PFSK-1 (cell line): ENCODE results near the gene EEF1AKMT3.

Experiments
- FOXP2 ChIP-seq: optimal IDR thresholded peaks from 2 replicates; pipeline ENCODE3; 2011; ENCODE audit warnings: borderline replicate concordance, control low read depth, inconsistent platforms; ENCODE audit not compliant: insufficient read depth; ENCODE audit errors: extremely low read length, extremely low read depth
- POLR2AphosphoS5 ChIP-seq: IDR thresholded peaks from 2 replicates; pipeline ENCODE4 v1.6.1; 2012; ENCODE audit warnings: low read depth, mild to moderate bottlenecking, control low read depth, low read length, moderate library complexity
- SIN3A ChIP-seq: IDR thresholded peaks from 2 replicates; pipeline ENCODE4 v1.6.1; 2012; ENCODE audit warnings: mild to moderate bottlenecking, low read length, moderate library complexity, borderline replicate concordance; ENCODE audit not compliant: insufficient read depth
- TAF1 ChIP-seq: IDR thresholded peaks from 2 replicates; pipeline ENCODE4 v1.6.1; 2012; ENCODE audit warnings: low read length, control low read depth, borderline replicate concordance; ENCODE audit not compliant: insufficient read depth
- TF ChIP-seq, protein P1 (sequence below), 2 experiments: IDR thresholded peaks; 2 replicates each; pipeline versions ENCODE4 v1.6.1 to v1.8.0; 2011 to 2012; ENCODE audit warnings: low read depth in 2 of 2, low read length in 2 of 2, control low read depth in 1 of 2, inconsistent platforms in 1 of 2, mild to moderate bottlenecking in 1 of 2, moderate library complexity in 1 of 2; ENCODE audit not compliant: insufficient read depth in 1 of 2

Gene EEF1AKMT3

DNA sequence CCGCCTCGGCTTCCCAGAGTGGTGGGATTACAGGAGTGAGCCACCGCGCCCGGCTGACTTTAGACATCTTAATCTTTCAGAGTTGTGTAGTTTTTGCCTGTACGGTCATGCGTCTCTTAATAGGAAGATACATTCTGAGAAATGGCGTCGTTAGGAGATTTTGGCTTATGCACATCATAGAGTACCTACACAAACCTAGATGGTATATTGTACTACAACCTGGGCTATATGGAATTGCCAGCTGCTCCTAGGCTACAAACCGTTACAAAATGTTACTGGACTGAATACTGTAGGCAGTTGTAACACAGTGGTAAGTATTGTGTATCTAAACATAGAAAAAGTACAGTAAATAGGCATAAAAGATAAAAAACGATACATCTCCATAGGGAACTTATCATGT, 11.4 kb downstream of the EEF1AKMT3 start:
- TF ChIP-seq, protein P1, sequence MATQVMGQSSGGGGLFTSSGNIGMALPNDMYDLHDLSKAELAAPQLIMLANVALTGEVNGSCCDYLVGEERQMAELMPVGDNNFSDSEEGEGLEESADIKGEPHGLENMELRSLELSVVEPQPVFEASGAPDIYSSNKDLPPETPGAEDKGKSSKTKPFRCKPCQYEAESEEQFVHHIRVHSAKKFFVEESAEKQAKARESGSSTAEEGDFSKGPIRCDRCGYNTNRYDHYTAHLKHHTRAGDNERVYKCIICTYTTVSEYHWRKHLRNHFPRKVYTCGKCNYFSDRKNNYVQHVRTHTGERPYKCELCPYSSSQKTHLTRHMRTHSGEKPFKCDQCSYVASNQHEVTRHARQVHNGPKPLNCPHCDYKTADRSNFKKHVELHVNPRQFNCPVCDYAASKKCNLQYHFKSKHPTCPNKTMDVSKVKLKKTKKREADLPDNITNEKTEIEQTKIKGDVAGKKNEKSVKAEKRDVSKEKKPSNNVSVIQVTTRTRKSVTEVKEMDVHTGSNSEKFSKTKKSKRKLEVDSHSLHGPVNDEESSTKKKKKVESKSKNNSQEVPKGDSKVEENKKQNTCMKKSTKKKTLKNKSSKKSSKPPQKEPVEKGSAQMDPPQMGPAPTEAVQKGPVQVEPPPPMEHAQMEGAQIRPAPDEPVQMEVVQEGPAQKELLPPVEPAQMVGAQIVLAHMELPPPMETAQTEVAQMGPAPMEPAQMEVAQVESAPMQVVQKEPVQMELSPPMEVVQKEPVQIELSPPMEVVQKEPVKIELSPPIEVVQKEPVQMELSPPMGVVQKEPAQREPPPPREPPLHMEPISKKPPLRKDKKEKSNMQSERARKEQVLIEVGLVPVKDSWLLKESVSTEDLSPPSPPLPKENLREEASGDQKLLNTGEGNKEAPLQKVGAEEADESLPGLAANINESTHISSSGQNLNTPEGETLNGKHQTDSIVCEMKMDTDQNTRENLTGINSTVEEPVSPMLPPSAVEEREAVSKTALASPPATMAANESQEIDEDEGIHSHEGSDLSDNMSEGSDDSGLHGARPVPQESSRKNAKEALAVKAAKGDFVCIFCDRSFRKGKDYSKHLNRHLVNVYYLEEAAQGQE (IDR thresholded peaks at IDR 0.05; ENCODE audit: insufficient read depth in 1 of 2, low read depth in 2 of 2, low read length in 2 of 2): no peak
- no peak for TF ChIP-seq FOXP2
- no peak for TF ChIP-seq TAF1
- TF ChIP-seq SIN3A: no peak
- no peak for TF ChIP-seq POLR2AphosphoS5

- no peak for TF ChIP-seq POLR2AphosphoS5
- TF ChIP-seq TAF1: no peak
- TF ChIP-seq, protein P1 (IDR thresholded peaks at IDR 0.05; ENCODE audit: insufficient read depth in 1 of 2, low read depth in 2 of 2, low read length in 2 of 2): no peak
- no peak for TF ChIP-seq FOXP2
- no peak for TF ChIP-seq SIN3A
Observed at GRCh38 chr12:57793920-57794319, 21.5 kb downstream of the EEF1AKMT3 start.

- no peak for TF ChIP-seq SIN3A
- TF ChIP-seq POLR2AphosphoS5: no peak
- no peak for TF ChIP-seq TAF1
- TF ChIP-seq, protein P1 (IDR thresholded peaks at IDR 0.05; ENCODE audit: insufficient read depth in 1 of 2, low read depth in 2 of 2, low read length in 2 of 2): no peak
- no peak for TF ChIP-seq FOXP2
Observed at GRCh38 chr12:57795354-57795753, 22.9 kb downstream of the EEF1AKMT3 start.

GRCh38 chr12:57796996-57797395, 24.6 kb downstream of the EEF1AKMT3 start:
- TF ChIP-seq TAF1 (no peak), SIN3A (no peak), FOXP2 (no peak), POLR2AphosphoS5 (no peak)
- TF ChIP-seq, protein P1 (IDR thresholded peaks at IDR 0.05; ENCODE audit: insufficient read depth in 1 of 2, low read depth in 2 of 2, low read length in 2 of 2): no peak

DNA sequence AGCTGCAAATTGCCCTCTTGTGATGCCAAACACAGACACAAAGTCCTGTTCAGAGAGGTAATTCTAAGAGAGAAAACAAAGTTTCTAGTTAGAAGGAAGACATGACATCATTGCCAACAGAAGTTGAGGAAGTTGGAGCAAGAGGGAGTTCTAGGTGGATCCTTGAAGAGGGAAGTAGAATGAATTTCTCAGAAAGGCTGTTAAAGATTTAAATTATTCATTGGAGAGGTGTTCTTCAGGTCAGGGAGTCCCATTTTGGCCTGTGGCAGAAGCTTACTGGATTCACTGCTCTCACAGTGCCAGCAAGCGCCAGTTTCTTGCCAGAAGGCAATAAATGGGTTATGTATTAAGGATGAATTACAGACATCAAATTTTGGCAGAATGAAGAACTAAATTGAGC, 25.5 kb downstream of the EEF1AKMT3 start:
- TF ChIP-seq SIN3A: no peak
- no peak for TF ChIP-seq TAF1
- TF ChIP-seq POLR2AphosphoS5: no peak
- TF ChIP-seq FOXP2: no peak
- TF ChIP-seq, protein P1 (IDR thresholded peaks at IDR 0.05; ENCODE audit: insufficient read depth in 1 of 2, low read depth in 2 of 2, low read length in 2 of 2): no peak
